ENCODE results near the gene EPS8L3.
"Not testable (repeated sequence)": the region's sequence is repeated elsewhere in the genome, so short reads cannot be mapped to it uniquely, and the experiment has no call there.

Gene EPS8L3

GRCh38 chr1:109777980-109778625, 14.4 kb upstream of the EPS8L3 start:
- DNase-seq: no peak

DNA sequence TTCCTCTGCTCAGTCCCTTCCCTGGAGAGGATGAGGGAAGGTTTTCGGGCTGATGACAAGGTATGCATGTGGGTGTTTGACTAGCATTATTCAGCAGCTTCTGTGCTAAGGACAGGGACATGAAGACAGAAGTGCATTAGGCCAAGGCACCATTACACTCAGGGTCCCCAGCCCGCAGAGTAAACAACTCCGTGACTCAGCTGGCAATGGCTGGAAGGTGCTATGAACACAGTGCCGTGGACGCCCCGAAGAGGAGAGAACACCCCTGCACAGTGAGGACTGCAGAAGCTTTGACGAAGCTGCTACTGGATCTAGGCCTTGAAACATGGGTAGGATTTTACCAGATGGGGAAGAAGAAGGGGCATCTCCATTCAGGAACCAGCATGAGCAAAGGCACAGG, 13.7 kb upstream of the EPS8L3 start:
- DNase-seq: no peak

DNA sequence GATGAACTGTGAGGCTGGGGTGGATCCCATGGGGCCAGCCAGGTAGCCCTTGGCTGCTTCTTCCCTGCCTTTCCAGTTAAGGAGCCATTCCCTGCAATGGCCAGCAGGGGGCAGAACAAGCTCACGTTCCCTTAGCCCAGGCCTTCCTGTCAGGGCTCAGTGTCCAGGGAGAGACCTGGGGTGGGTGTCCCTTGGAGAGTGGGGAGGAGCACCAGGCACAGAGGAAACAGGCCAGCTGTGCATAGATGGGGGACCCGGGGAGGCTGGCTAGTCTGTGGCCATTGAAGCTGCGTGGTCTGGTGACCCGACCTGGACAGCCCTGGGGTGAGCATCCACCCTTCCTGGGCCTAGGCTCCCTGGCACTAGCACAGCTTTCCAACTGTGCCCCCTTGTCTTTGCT, 13.2 kb upstream of the EPS8L3 start:
- DNase-seq: peak; percentile 39

GRCh38 chr1:109776206-109776835, 12.6 kb upstream of the EPS8L3 start:
- DNase-seq: no peak

- DNase-seq: no peak
These were observed 11.7 kb upstream of the EPS8L3 start for GRCh38 chr1:109775398-109775797.

GRCh38 chr1:109773900-109774485, 10.3 kb upstream of the EPS8L3 start:
- no peak for DNase-seq

- peak; percentile 73 for DNase-seq
These were observed 9.6 kb upstream of the EPS8L3 start for GRCh38 chr1:109773203-109773899.

GRCh38 chr1:109772658-109773202, 9.0 kb upstream of the EPS8L3 start:
- no peak for DNase-seq

GRCh38 chr1:109771712-109772657, 8.3 kb upstream of the EPS8L3 start:
- no peak for DNase-seq

- no peak for DNase-seq
These were observed 6.8 kb upstream of the EPS8L3 start for GRCh38 chr1:109770331-109771095.

DNA sequence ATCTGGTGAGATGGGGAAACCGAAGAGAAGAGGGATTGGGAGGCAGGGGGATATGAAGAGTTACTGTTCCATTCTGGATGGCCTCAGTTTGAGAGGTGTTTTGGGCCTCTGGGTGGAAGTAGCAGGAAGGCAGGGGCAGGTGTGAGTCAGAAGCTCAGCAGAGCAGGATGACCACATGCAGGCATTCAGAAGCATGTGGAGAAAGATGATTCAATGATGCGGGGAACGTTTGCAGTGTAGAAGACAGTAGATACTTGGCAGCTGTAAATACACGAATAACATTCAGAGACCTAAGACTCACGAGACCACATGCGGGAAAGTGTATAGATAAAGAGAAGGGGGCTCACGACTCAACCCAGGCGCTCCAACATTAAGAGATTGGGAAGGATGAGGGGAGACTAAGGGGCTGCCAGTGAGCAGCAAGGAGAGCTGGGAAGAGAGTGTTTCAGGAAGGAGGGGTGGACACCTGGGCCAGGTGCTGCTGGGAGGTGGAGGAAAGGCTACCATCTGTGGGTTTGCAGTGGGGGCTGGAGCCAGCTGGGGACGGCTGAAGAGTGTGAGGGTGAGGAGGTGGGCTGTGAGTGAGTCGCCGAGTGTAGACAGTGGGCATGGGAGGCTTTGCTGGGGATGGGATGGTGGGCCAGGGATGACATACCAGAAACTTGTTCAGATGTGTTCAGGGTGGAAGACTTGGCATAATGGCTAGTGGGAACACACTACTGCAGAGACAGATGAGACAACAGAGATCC, 5.8 kb upstream of the EPS8L3 start:
- DNase-seq: no peak

DNA sequence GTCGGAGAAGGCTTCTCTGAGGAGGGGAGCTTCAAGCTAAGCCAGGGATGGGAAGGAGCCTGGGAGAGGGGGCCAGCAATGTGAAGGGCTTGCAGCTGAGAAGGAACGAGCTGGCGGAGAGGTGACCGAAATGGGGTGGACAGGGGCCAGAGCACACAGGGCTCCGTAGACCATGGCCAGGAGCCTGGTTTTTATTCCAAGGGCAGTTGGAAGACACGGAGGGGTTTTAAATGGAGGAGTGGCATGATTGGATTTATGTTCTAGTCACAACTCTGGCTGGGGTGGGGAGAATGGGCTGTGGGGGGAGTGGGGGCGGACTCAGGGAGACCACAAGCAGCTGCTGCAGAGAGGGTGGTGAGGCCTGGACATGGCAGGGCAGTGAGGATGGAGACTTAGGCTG, 5.1 kb upstream of the EPS8L3 start:
- no peak for DNase-seq

DNA sequence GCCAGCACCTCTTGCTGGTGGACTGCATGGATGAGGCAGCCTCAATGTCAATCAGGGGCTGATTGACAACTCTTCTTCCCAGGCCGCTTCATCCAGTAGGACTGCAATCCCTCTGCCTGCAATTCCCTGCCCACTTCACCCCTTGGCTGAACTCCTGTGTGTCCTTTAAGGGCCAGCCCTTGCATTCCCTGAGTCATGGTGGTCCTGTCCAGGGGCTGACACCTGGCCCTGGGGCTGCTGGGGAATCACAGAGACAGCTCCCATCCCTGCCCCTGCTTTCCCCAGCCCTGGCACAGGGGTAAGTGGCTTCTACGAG, 4.6 kb upstream of the EPS8L3 start:
- no peak for DNase-seq

DNA sequence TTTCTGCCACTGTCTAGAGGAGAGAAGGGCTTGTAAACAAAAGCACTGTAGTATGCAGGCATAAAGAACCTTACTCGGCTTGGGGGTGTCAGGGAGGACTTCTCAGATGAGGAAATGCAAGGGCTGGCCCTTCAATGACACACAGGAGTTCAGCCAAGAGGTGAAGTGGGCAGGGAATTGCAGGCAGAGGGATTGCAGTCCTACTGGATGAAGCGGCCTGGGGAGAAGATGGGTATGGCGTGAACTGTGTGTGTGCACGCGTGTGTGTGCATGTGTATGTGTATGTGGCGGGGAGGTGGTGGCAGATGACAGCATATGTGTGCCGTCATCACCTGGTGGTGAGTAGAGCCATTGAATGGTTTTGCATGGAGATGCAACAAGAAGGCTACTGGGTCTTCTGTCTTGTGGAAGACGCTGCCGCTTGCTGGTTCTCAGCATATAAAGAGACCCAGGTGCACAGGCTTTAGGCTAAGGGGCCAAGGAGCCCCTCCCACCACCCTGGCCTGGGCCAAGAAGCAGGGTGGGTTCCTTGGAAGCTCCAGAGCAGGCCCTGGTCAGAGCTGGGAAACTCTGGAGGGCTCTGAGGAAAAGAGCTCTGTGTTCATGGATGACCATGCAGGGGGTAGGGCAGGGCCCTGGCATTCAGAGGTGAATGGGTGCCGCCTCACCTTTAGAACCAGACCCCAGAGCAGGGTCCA, 4.1 kb upstream of the EPS8L3 start:
- no peak for DNase-seq

- not testable (repeated sequence) for DNase-seq
These were observed 3.4 kb upstream of the EPS8L3 start for GRCh38 chr1:109766991-109767636.

GRCh38 chr1:109765896-109766615, 2.3 kb upstream of the EPS8L3 start:
- no peak for DNase-seq

DNA sequence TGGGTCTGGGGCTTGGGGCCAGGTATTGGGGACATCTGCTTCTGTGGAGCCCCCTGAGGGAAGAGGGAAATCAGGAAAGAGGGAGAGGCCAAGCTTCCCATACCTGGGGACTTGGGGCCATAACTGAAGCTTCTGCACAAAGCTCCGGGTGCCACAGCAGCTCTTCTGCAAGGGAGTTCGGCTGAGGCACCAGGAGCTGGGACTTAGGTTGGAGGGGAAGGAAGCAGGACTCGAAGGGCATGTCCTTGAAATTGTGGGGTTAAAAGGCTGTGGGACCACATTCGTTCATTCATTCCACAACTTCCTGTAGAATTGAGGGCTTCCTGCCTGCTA, 1.7 kb upstream of the EPS8L3 start:
- DNase-seq: no peak

DNA sequence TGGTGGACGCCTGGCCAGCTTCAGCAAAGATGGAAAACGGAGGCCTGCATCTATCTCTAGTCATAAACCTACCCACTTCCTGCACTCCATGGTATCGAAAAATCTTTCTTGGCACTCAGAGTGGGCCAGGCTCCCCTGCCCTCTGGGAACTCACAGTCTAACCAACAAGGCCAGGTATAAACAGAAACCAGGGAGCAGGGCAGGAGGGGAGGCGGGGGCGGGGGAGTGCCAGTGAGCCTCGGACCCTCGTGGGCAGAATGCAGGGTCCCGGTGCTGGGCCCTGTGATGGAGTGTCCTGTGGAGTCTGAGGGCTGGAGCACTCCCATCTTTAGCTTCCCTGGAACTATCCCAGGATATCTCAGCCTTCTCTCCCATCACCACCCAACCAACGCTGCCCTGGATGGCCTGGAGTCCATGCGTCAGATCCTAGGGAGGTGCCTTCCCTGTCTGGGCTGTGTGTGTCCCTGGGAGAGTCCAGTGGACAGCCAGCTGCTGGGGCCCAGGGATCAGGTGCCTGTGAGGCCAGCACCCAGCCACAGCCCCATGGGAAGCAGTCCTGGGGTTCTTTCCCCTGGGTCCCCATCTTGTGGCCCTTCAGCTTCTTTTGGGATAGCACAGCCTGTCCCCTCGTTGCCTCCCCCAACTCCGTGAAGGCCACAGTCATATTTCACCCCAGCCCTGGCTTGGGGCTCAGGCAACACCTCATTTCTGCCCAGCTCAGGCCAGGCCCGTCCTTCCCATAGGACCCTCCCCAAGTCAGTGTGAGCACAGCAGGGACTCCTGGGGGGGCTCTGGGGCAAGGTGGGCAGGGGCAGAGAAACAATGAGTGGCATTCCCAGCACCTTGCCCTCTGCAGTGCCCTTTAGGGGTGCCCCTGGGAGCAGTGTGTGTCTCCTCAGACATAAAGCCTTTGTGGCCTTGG, 1.1 kb upstream of the EPS8L3 start:
- no peak for DNase-seq

Data from NCI-H446 treated with DMSO at 0.1 percent for 48 hours (cell line).